ENCODE results near the gene CNTRL.
A peak's percentile ranks its signal among the peaks of the same experiment; 100 is the strongest.

The CNTRL gene

DNA sequence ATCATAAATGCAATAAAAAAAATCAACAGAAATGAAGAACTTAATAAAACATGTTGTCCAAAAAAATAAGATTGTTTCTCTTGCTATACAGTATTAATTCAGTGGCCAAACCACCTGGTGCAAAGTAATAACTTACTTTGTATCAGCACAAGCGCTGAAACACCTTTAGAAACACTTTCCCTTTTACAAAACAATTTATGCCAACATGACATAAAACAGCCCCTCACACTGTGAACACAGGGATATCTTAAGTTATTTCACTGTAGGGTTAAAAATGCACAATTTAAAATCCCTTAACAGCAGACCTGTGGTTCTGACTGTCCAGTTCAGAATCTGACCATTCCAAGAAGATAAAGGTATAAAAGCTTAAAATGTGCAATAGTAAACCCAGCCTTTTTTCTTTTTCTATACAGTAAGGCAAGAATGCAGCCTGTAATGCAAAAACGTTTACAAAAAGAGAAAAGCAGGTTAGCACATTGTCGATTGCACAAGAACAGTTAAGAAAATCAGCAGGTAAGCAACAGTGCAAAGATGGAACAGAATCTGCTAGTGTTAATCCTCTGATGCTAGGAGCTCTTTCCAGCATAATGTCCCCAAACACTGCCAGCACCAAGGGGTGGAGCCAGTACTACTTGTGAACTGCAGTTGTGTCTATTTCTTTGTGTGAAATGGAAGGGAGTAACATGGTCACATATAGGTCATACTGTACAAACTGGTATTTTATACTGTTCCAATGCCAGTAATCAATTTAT, 105.4 kb downstream of the CNTRL start:
- no peak for DNase-seq (ENCODE audit: low read depth)

DNA sequence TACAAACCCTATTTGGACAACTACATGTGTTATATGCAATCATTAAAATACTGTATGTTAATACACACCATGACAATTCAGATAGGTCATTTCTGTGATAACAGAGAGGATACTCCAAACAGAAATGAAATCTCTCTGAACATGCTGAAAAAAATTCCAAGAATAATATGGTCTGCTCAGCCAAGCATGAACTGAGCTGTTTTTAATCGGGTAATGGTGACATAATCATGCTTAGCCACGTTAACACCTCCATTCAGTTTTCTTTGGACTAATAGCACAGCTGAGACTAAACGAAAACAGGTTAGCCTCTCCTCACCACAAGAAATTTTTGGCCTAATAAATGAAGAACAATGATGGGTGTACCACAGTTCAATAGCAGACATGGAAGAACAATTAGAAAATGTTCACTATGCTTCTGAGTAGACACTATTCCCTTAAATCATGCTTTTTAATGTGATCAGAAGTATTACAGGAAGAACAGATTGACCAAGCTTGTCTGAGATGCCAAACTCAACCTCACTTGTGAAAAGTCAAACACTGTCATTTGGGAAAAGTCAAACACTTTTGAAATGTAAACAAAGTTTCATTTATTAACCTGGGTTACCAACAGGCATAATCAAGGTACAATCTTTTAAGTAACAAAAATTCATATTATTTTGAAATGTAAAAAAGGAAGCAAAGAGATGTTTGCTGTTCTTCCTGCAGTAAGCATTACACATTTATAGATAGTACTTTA, 107.5 kb downstream of the CNTRL start:
- DNase-seq (ENCODE audit: low read depth): no peak

DNA sequence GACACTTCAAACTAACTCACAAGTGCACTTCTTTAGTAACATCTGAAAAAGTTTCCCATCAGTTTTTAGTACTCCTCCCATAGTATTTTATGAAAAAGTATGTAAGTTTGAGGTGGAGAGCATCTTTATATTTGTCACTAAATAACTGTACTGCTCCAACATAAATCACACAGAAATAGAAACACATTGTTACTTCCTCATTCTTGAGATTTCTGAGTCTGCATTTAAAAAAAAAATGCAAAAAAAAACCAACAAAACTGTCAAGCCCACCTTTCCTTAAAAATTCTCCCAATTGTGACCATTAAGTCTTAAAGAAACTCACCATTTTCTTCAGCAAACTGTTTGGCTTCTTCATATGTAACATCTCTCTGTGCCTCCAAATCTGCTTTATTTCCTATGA, 108.2 kb downstream of the CNTRL start:
- no peak for DNase-seq (ENCODE audit: low read depth)

DNA sequence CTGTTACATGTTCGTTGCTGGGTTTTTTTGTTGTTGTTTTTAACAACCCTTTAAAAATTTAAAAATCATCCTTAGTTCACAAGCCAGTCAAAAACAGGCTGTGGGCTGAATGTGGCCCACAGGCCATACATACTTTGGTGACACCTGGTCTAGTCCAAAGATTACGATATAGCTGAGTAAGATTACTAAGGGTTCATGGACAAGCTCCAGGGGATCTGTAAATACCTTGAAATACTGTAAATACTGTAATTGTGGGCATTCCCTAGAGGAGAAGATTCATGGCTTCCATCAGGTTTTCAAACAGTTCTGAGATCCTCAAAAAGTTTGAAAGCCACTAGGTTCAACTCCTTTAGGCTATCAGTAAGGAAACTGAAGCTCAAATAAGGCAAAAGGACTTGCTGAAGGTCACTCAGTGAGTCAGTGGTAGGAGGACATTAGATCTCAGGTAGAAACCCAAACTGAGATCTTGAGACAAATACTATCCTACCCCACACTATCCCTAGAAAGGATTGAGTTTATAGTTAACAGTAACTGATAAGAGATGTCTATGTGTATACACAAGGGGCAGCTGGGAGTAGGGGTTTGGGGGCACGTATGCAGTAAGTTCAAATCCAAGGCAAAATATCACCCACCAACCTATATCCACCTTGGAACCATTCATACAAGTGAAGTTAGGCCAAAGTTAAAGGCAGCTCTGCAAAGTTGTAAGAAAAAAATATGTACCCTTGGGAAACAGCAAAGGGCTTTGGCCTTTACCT, 109.1 kb downstream of the CNTRL start:
- DNase-seq (ENCODE audit: low read depth): no peak

DNA sequence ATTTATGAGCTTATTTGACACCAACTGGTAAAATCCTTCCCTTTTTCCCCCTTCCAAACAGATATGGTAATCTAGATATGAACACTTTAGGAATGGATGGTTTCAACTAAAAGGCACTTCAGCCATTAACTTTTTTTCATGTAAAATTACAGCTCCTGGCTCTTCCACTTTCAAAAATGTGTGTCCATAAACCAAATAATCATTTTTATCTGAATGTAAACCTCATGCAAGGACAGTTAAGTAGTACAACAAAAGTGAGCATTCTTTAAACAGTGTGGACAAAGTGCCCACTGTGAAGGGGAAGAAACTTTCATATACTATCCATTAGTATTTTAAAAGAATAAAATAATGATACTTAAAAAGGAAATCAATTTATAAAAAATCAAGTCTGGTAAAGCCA, 109.7 kb downstream of the CNTRL start:
- no peak for DNase-seq (ENCODE audit: low read depth)

DNA sequence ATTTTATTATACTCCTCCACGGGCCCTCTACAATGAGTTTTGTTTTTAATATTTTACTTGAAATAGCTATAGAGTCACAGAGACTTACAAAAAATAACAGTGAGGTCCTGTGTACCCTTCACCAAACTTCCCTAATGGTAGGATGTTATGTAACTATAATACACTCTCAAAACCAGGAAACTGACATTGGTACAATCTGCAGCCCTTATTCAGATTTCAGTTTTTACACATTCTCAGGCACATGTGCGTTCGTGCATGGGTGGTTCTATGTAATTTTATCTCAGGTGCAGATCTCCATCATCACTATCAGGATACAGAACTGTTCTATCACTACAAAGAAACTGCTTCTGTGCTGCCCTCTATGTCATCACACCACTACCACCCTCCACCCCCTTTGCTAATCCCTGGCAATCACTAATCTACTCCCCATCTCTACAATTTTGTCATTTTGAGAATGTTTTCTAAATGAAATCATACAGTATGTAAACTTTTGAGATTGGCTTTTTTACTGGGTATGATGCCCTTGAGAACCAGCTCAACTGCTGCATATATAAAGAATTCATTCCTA, 110.5 kb downstream of the CNTRL start:
- DNase-seq (ENCODE audit: low read depth): no peak

DNA sequence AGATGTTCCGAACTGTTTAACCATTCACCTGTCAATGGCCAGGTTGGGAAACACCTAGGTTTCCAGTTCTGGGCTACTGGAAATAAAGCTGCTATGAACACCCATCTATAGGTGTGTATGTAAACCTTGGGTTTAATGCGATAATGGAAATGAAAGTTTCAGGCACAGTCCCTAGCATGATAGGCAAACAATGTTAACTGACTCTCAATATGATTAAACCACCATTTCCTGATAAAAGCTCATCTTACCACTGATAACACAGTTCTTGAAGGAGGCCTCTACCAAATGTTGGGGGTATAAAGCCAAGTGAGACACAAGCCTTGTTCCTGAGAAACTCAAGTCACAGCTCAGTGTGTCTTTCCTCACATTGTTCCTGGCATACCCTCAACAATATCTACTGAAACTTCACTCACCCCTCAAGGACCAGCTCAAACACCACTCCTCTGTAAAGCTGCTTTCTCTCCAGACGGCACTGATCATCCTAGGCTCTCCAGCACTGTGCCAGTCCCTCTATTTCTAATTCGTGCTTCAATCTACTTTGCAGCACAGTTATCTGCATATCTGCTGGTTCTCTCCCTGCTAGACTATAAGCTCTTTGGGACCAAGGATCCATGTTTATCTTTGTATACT, 111.1 kb downstream of the CNTRL start:
- DNase-seq (ENCODE audit: low read depth): no peak

DNA sequence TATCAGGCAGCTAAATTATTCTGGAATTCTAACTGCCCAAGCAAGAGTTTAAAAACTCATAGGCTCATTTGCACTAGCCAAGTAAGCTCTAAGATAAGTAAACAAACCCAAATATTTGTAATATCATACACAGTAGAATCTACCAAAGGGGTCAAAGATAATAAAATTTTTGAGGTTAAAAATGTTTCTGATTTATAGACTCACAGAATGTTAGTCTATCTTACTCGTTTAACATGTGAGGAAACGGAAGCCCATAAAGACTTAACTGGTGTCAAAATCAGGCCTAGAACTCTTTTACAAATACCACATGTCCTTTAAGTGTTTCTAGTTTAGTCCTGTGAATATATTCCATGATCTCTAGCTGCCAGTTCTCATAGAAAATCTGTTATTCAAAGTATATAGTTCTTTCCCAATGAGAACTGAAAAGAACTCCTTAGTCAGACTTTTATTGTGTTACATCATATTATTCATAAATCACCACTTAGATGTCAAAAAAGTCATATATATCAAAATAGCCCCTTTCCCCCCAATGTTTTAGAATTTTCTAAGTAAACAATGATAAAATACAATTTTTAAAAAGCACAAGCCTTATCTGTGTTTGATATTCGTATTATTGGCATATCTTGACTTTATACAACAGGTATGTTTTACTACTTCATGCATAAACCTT, 113.0 kb downstream of the CNTRL start:
- peak; percentile 83 for DNase-seq (ENCODE audit: low read depth)

DNA sequence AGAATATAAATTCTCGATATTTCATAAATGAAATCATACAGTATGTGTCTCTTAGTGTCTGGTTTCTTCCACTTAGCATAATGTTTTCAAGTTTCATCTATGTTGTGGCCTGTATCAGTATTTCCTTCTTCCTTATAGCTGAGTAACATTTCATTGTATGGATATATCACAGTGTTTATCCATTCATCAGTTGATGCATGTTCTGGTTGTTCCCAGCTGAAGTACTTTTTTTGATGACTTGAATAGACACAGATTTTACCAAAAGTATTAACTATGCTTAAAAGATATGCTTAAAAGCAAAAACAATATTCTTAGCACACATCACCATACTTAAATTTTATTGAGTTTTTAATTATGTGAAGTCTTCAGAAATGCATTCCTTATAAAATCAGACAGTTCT, 114.3 kb downstream of the CNTRL start:
- no peak for DNase-seq (ENCODE audit: low read depth)

DNA sequence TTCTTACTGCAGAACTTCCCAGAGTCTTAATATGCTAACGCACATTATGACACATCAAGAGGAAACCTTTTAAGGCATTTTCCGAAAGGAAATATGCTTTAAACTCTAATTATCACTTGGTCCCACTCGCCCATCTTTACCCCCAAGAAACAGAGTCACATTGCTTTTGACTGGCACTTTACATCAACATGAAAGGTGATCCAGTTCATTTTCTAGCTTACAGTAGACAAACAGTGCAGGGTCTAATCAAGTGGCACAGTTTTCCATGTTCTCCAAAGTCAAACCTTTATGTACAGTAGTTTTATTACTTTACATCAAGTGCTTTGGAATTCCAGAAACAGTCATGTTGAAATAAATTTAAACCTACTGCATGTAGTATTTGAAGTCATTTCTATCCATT, 114.9 kb downstream of the CNTRL start:
- DNase-seq (ENCODE audit: low read depth): no peak

DNA sequence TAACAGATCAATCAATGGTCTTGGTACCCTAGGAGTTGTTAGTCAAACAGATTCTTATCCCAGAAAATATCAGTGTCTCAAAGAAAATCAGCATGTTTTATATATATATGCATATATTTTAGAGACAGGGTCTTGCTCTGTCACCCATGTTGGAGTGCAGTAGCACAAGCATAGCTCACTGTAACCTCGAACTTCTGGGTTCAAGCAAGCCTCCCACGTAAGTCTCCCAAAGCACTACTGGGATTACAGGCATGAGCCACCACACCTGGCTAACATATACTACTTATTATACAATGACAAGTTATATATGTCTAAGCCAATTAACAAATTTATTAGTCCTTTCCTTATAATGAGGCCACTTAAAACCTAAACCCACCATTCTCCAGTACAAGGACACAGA, 116.5 kb downstream of the CNTRL start:
- DNase-seq (ENCODE audit: low read depth): no peak

DNA sequence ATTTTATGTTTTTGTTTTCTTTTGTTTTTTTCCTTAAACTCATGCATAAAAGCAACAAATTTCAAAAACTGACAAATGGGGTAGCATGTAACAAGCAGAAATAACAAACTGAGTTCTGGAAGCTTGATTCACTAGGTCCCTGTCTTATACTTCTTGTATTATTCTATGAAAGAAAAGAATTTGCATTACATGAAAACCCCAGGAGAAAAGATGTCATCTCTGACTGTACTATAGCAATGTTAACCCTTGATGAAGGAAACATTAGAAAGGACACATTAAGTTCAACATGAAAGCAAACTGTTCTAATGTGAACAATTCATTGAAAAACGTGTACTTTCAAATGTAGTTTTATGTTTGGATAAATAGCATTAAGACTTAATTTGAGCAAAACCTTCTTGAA, 117.8 kb downstream of the CNTRL start:
- no peak for DNase-seq (ENCODE audit: low read depth)

DNA sequence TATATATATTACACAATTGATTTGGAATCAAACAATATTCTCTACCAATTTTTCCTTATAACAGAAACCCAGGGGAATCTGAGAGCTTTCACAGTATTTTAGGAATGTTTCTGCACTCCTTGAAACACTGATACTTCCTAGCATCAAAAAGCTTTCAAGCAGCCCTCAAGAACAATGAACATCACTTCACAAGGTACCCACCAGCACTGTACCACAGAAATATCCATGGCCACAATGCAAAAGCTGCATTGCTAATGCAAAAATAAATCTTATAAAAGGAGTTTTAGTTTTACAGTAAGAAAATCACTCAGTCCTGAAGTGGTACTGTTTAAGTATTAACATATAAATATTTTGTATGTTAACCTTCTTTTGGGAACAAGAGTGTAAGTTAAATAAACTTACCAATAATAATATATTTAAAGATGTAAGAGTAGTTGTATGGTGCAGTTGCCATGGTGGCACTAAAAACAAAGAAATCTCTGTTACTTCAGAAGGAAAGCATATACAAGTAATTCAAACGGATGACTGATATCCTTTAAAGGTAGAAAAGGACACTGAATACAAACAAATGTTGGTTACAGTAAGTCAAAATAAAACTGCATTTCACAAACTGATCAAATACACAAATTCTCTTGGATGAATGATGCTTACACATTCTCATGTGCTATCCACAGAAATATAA, 118.3 kb downstream of the CNTRL start:
- DNase-seq (ENCODE audit: low read depth): no peak

DNA sequence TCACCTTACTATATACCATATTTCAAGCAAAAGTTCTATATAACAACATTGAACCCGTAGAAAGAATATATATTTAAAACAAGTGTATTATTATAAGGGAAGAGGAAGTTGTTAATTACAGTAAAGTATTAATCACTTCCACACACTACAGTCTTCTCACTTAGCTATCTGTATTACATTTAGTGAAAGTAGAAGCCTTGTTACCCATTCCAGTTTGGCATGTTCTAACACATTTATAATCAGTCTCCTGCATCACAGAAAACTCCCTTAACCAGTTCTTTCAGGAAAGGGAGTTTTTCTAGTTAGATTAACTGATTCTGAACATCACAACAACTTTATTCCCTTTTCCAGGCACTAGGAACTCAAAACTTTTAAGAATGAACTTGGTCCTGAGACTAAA, 120.0 kb downstream of the CNTRL start:
- no peak for DNase-seq (ENCODE audit: low read depth)

DNA sequence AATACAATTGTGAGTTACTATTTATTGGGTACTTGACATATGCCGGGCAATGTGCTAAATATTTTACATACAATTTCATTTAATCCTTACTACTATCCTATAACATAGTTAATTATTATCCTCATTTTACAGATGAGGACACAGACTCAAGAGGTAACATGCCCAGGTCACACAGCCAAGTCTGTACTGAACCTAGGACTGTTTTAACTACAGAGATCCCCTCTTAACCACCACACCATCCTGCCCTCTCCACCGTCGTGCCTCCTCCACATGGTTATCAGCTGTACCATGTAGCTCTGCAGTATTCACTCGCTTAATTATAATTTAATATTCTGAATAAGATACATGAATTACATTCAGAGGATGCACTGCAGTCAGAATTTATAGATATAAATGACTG, 121.6 kb downstream of the CNTRL start:
- DNase-seq (ENCODE audit: low read depth): no peak

DNA sequence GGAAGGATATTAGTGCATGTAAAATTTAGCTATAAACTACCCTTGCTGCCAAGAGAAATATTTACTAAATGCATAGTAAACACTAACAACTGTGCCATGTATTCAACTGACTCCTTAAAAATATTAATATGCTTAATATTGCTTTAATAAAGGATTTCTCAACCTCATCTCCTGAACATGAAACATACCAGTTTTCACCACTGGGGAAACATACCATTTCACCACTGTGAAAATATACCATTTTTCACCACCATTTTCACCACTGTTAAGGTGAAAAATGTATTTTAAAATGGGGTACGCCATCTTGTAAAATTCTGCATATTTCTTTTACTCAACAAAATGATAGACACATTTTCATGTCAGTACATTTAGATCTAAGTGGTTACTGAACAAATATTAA, 122.4 kb downstream of the CNTRL start:
- no peak for DNase-seq (ENCODE audit: low read depth)

DNA sequence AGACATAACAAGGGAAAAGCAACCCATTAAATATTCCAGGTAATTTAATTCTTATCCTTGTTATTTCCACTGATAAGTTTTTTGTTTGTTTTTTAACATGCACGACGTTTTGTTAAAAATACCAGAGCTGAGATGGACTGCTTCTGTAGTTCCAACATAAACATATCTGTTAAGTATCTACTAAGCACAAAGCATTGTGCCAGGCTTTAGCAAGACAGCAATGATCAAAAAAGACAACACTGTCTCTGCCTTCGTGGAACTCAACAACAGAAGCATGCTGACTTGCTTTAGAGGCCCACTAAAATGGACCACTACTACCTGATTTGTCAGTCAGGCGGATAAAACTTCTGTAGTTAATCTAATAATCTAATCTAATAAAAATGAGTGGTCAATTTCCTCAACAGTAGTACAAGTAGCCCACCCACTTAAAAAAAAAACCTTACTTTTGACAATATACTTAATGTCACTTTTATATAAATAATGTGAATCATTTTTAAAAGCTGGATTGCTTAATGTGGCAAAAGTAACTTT, 123.8 kb downstream of the CNTRL start:
- DNase-seq (ENCODE audit: low read depth): no peak

DNA sequence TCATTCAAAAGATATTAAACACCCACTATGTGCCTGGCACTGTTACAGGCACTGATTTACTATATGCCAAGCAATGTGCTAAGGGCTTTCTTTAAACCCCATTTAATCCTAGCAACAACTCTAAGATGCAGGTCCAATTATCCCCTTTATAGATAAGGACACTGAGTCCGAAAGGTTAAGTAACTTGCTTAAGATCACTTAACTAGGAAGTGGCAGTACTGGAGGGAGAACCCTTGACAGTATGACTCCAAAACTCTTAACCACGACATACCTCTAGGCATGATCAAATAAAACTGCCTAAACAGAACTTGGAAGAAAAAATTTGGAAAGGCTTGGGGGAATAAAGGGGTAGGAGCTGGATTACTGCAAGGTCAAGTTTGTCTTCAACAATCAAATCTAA, 125.2 kb downstream of the CNTRL start:
- no peak for DNase-seq (ENCODE audit: low read depth)

DNA sequence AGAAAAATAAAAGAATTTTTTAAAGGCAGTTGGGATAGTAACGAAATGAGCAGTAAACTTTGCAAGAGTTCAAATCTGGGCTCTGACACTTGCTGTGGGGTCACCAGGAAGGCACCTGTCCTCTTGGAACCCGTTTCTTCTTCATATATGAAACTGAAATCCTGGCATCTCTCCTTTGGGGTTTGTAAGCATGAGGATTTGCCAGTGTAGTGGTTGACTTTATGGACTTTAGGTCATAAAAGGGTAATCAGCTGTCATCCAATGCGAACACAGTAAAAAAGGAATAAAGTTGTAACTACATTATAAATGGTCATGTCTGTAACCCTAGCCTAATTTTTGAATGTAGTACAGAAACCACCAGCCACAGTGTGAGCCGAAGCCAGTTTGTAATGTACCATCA, 125.6 kb downstream of the CNTRL start:
- no peak for DNase-seq (ENCODE audit: low read depth)

DNA sequence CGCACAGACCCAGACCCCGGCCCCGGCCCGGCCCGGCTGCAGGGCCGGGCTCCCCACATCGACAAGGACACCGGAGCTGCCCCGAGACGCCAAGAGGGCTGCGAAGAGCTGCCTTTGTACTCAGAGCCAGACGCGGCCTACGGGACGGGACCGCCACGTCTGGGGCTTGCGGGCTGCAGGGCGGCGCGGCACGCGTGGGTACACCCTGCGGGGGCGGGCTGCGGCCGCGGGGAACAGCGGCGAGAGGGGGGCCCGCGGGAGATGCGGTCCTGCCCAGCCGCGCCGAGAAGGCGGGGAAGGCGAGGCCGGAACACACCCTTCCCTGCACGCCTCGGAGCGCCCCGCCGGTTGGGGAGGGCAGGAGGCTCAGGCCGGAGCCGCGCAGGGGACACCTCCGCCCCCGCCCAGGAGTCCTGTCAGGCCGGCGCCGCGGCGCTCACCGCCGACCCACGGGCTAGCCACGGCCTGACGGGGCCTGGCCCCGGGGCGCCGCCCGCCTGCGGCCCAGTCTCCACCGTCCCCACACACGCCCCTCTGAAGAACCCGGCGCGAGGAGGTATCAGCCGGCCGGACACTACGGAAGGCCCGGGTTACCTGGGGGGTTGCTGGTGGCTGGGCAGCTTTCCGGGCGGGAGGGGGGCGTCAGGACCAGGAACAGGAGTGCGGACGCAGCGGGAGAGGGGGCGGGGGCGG, 126.4 kb downstream of the CNTRL start:
- no peak for DNase-seq (ENCODE audit: low read depth)
